Stimulated activated naive CD8-positive, alpha-beta T cell treated with anti-CD3 and anti-CD28 coated beads, Interleukin-15, Interleukin-2, amounts not matched to agents 100 ng/mL and 50 ng/mL, for 24 hours (primary cell): ENCODE measurements around the gene PPP1R14C.

Experiments used
- H3K27ac Mint-ChIP-seq: one replicate; pipeline ENCODE4 v1.8.0; 2021; ENCODE audit warnings: mild to moderate bottlenecking, mixed read lengths
- H3K27me3 Mint-ChIP-seq: one replicate; pipeline ENCODE4 v1.8.0; 2021; ENCODE audit warnings: mixed read lengths
- H3K36me3 Mint-ChIP-seq: one replicate; pipeline ENCODE4 v1.8.0; 2021; ENCODE audit warnings: low read depth, mixed read lengths
- H3K4me1 Mint-ChIP-seq: one replicate; pipeline ENCODE4 v1.8.0; 2021; ENCODE audit warnings: low read depth, mixed read lengths
- H3K4me3 Mint-ChIP-seq: one replicate; pipeline ENCODE4 v1.8.0; 2021; ENCODE audit warnings: mild to moderate bottlenecking, mixed read lengths
- H3K9me3 Mint-ChIP-seq: one replicate; pipeline ENCODE4 v1.8.0; 2021; ENCODE audit warnings: mixed read lengths

Gene PPP1R14C

DNA sequence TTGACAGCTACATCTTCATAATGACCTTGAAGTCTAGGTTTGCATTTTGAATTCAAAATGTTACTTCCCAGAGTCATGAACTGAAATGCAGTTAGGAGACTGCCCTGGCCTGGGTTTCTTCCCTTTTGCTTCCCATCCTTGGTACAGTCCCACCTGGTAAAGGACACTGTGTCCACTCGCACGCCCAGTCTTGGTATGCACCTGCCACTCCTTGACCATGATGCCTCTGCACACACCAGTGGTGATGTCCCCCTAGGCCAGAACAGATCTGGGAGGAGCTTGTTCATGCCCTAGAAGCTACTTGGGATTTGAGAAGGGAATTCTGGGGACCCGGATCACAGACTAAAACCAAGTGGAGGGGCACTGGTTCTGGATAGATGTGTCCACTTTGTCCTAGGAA, 3.6 kb downstream of the PPP1R14C start:
- Mint-ChIP-seq H3K4me3 (no peak overlapping the region), H3K27me3 (peaks cover 78% of the 10 kb centered on the region), H3K36me3 (no peaks in the 10 kb centered on the region), H3K4me1 (peaks cover 23% of the 10 kb centered on the region), H3K27ac (no peak overlapping the region), H3K9me3 (no peaks in the 10 kb centered on the region)

DNA sequence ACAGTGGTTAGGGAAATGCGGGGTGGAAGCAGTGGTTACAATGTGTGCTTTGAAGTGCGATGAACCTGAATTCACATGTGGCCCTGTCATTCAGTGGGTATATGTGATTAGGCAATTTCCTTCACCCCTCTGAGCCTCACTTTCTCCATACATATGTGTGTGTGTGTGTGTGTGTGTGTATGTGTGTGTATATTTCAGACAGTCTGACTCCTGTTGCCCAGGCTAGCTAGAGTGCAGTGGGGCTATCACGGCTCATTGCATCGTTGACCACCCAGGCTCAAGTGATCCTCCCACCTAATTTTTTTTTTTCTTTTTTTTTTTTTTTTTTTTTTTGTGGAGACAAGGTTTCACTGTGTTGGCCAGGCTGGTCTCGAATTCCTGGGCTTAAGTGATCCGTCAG, 6.3 kb downstream of the PPP1R14C start:
- no peaks in the 10 kb centered on the region for H3K36me3 Mint-ChIP-seq
- no peak overlapping the region for H3K27ac Mint-ChIP-seq
- H3K4me3 Mint-ChIP-seq = no peak overlapping the region
- H3K9me3 Mint-ChIP-seq = no peaks in the 10 kb centered on the region
- peaks cover 84% of the 10 kb centered on the region for H3K27me3 Mint-ChIP-seq
- H3K4me1 Mint-ChIP-seq = peaks cover 30% of the 10 kb centered on the region

DNA sequence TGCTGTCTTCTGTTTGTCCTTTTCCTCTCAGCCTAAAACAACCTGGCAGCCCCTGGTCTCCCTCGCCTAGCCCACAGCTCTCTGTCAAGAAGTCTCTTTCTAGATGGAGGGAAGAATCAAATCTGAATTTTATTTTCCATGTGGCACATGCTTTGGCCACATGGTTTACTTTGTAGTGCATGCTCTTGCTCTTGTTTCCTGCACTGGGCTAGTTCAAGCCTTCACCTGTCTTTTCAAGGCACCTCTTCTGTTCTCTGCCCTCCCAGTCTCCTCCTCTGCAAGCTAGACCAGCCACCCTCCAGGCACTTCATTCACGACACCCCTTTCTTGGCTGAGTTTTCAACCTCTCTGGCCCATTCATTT, 7.6 kb downstream of the PPP1R14C start:
- Mint-ChIP-seq H3K4me3 (no peak overlapping the region), H3K36me3 (no peaks in the 10 kb centered on the region), H3K27me3 (peaks cover 75% of the 10 kb centered on the region), H3K9me3 (no peaks in the 10 kb centered on the region), H3K4me1 (peaks cover 26% of the 10 kb centered on the region), H3K27ac (no peak overlapping the region)

DNA sequence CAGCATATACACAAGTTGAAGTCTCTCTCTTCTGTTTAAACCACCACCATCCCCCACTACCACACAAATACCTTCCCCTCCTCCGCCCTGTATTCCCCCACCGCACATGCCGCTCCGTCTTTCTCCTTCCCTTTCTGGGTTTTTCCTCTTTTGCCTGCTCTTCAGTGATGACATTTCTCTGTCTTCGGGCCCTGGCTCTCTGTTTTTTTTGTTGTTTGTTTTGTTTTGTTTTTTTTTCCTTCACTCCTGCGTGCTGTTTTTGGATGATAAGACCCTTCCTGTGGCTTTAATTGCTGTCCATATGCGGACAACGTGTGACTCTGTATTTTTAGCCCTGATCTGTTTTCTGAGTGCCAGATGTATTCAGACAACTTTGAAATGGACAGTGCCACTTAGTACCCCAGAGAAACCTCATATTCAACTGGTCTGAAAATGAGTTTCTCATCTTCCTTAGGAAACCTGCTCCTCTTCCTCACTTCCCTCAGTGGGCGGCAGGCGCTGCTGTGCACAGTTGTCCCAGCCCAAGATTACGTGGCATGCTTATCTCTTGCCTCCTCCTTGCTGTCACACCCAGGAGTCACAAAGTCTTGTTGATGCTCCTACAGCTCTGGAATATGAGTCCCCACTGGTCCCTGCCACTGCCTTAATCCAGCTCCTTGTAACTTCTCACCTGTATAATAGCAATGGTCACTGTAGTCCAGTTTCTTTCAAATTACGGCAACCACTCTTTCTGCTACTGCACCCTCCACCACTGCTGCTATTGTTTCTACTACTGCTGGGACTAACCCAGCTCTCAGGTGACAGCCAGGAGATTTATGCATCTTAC, 8.2 kb downstream of the PPP1R14C start:
- Mint-ChIP-seq H3K36me3 (no peaks in the 10 kb centered on the region), H3K27me3 (peaks cover 70% of the 10 kb centered on the region), H3K4me3 (no peak overlapping the region), H3K4me1 (peaks cover 20% of the 10 kb centered on the region), H3K9me3 (no peaks in the 10 kb centered on the region), H3K27ac (no peak overlapping the region)

DNA sequence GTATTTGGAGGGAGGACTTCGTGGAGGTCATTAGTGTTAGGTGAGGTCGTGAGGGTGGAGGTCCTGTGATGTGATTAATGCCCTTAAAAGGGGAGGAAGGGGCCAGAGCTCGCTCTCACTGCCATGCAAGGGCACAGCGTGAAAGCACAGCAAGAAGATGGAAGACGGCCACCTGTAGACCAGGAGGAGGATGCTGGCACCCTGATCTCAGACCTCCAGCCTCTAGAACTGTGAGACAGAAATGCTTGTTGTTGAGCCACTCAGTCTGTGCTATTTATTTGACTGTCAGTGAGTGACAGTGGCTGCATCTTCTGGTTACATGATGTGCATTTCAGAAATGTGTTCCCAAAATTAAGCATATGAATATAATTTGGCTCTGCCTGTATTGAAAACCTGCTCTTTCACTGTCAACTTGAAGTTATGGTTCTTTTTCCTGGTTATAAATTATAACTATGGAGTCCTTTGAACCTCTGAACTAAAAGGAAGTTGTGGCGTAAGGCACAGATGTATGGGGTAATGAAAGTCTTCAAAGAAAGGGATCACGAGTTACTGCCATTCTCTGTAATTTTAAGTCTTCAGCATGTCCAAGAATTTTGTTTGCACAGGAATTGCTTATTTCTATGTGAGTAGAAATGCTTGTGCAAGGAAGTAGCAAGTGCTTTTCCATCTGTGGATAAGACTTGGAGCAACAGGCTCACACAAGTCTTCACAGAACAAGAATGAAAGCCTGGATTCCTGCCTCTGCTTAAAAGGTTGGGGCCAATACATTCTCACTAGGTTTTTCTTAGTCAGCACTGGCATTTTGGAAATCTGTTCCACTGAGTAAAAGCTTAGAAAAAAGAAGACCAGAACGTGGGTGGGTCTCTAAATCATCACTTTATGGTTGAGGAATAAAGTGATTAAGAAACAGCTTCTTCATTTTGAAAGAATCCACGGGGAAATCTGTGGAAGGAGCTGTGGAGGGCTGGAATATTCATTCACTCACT, 10.3 kb downstream of the PPP1R14C start:
- no peaks in the 10 kb centered on the region for H3K9me3 Mint-ChIP-seq
- no peaks in the 10 kb centered on the region for H3K36me3 Mint-ChIP-seq
- H3K4me1 Mint-ChIP-seq = peaks cover 23% of the 10 kb centered on the region
- no peak overlapping the region for H3K27ac Mint-ChIP-seq
- peaks cover 62% of the 10 kb centered on the region for H3K27me3 Mint-ChIP-seq
- H3K4me3 Mint-ChIP-seq = no peak overlapping the region

DNA sequence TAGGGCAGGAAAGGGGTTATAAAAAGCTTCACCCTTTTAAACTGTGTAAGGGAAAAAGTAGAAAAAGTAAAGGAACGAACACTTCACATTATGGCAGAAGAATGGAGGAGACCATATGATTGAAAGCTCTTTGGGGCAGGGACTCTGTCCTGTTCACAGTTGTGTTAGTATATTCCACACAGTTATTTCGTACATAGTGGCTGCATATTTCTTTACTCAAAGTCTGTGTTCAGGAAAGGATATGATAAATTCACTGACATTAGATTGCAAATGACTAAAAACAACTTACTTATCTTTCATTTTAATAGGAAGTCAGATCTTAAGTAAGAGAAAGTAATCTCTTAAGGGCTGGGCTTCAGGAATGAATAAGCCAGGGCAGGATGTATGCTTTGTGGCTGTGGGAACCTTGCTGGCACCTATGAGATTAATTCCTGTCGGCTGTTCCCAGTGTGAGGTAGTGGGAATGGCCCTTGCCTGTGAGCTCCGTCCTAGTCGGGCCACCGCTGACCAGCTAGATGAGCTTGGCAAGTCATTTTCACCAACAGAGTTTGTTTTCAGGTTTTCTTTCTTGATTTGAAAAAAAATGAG, 11.2 kb downstream of the PPP1R14C start:
- Mint-ChIP-seq H3K27ac (no peak overlapping the region), H3K27me3 (peaks cover 61% of the 10 kb centered on the region), H3K4me1 (peaks cover 23% of the 10 kb centered on the region), H3K4me3 (no peak overlapping the region), H3K9me3 (no peaks in the 10 kb centered on the region), H3K36me3 (no peaks in the 10 kb centered on the region)

DNA sequence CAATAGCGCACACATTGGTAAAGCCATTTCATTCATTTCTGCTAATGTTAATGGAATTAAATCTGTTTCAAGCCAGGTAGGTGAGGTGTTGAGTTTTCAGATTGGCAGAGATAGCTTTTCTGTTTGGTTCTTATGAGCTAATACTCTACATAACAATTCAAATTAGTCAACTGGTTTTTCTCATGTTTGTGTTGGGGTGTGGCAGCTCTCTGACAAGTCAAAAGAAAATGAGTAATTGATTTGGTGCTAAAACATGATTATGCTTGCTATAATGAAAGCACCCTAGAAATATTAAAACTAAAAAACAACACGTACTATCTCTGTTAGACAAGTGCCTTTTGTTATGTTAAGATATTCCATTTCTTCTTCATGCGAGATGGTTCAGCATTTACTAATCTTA, 13.6 kb downstream of the PPP1R14C start:
- Mint-ChIP-seq H3K4me3 (no peak overlapping the region), H3K27ac (no peak overlapping the region), H3K27me3 (peaks cover 50% of the 10 kb centered on the region), H3K9me3 (no peaks in the 10 kb centered on the region), H3K36me3 (no peaks in the 10 kb centered on the region), H3K4me1 (peaks cover 23% of the 10 kb centered on the region)

DNA sequence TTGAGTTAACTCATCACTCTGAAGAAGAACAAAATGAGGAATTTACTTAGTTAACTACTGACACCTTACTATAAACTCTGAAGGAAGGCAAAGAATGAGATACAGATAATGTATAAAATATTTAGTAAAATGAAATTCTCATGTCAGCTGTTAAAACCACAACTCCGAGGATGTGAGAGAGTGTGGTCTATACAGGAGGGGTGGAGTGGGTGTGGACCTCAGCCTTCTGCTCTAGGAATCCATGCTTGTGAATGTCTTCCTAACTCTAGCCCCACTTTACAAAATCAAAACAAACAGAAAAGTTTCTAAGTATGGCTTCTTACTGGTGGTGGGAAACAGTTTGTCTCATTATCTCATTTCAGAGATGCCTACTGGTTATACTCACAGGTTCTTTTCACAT, 14.2 kb downstream of the PPP1R14C start:
- no peaks in the 10 kb centered on the region for H3K9me3 Mint-ChIP-seq
- H3K27ac Mint-ChIP-seq = no peak overlapping the region
- no peak overlapping the region for H3K4me3 Mint-ChIP-seq
- H3K27me3 Mint-ChIP-seq = peaks cover 49% of the 10 kb centered on the region
- no peaks in the 10 kb centered on the region for H3K36me3 Mint-ChIP-seq
- H3K4me1 Mint-ChIP-seq = peaks cover 23% of the 10 kb centered on the region

DNA sequence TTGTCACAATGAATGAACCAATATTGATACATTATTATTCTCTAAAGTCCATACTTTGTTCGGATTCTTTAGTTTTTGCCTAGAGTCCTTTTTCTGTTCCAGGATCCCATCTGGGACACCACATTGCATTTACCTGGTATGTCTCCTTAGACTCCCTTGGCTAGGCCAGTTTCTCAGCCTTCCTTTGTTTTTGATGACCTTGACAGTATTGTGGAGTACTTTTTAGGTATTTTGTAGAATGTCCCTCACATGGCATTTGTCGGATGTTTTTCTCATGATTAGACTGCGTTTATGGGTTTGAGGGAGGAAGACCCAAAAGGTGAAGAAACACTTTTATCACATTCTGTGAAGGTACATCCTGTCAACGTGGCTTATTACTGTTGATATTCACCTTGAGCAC, 16.9 kb downstream of the PPP1R14C start:
- H3K36me3 Mint-ChIP-seq = no peaks in the 10 kb centered on the region
- H3K4me1 Mint-ChIP-seq = peaks cover 3% of the 10 kb centered on the region

DNA sequence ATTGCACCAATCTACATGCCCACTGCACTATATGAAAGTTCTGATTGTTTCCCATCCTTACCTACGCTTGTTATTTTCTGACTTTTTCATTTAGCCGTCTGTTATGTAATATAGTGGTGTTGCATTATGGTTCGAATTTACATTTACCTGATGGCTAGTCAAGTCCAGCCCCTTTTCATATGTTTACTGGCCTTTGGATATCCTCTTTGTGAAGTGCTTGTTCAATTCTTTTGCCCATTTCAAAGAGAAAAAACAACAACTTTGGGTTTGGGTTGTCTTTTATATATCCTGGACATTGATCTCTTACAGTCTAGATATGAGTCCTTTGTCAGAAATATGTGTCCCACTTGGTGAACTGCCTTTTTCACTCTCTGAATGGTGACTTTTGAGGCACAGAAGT, 21.1 kb downstream of the PPP1R14C start:
- no peak overlapping the region for H3K27ac Mint-ChIP-seq
- peaks cover 23% of the 10 kb centered on the region for H3K27me3 Mint-ChIP-seq
- no peaks in the 10 kb centered on the region for H3K36me3 Mint-ChIP-seq
- peaks cover 3% of the 10 kb centered on the region for H3K4me1 Mint-ChIP-seq
- H3K9me3 Mint-ChIP-seq = no peaks in the 10 kb centered on the region
- H3K4me3 Mint-ChIP-seq = no peak overlapping the region

More for the DNA sequence above, 16.9 kb downstream of the PPP1R14C start:
- Mint-ChIP-seq H3K9me3 (no peaks in the 10 kb centered on the region), H3K27me3 (peaks cover 37% of the 10 kb centered on the region), H3K4me3 (no peak overlapping the region), H3K27ac (no peak overlapping the region)

DNA sequence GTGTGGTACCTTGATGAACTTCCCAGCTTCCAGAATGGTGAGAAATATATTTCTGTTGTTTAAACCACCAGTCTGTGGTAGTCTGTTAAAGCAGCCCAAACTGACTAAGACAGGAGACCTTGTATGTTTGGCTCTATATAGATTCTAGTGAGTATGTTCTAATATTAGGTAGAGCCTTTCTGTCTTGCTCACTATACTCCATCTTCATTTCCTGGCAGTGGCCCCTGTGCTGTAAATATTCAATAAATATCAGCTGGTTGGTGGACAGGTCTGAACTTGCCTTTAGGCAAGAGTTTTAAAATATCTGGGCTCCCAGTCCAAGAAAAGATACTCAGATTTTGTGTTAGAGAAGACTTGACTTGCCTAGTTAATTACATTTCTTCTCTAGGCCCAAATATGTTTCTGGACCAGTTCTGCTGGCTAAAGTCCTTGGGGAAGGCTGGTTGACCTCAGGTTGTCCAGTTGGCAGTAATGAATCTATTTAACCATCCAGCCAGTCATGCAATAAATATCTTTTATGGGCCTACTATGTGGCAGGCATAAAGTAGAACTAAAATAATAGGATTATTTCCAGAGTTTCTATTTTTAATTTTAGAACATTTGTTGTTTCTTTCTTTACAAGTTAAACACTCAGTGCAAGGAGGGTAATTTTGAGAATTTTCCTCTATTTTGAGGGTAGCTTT, 22.3 kb downstream of the PPP1R14C start:
- Mint-ChIP-seq H3K4me3 (no peak overlapping the region), H3K9me3 (no peaks in the 10 kb centered on the region), H3K27ac (no peak overlapping the region), H3K27me3 (peaks cover 20% of the 10 kb centered on the region), H3K4me1 (peaks cover 14% of the 10 kb centered on the region), H3K36me3 (no peaks in the 10 kb centered on the region)

DNA sequence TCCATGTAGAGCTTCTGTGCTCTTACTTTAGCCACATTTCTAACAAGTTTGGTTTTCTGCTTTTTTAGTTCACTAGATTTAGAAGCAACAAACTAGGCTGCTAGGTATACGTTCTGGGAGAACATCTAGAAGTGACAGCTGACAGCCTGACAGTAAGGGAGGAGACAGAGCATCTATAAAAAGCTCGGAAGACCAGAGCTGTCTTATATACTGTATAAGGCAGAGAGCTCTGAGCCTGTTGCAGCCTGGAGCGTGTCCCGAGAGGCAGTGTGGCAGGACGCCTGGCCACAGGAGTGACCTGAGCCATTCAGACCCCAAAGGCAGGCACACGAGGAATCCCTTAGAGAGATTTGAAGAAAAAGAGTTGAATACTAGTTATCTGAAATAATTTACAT, 24.6 kb downstream of the PPP1R14C start:
- no peak overlapping the region for H3K27ac Mint-ChIP-seq
- peaks cover 24% of the 10 kb centered on the region for H3K27me3 Mint-ChIP-seq
- H3K4me1 Mint-ChIP-seq = peaks cover 14% of the 10 kb centered on the region
- H3K9me3 Mint-ChIP-seq = no peaks in the 10 kb centered on the region
- no peaks in the 10 kb centered on the region for H3K36me3 Mint-ChIP-seq
- no peak overlapping the region for H3K4me3 Mint-ChIP-seq

DNA sequence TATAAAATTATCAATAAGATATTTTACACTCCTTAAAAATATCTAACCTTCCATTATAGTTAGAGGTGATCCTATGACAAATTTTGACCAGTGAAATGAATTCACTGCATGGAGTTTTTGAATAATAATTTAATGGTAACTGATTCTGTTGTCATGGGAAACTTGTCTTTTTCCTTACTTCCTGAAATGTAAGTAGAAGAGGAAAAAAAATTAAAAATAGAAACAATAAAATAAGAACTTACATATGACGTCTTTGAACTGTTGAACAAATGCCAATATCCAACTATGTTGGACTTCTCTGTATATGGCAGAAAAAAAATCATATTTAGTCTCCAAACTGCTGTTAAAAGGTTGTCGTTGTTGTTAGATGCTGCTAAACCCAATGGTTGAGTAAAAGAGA, 26.3 kb downstream of the PPP1R14C start:
- Mint-ChIP-seq H3K4me3 (no peak overlapping the region), H3K9me3 (no peaks in the 10 kb centered on the region), H3K4me1 (peaks cover 14% of the 10 kb centered on the region), H3K27me3 (peaks cover 20% of the 10 kb centered on the region), H3K27ac (peak overlapping the region; percentile 63), H3K36me3 (no peaks in the 10 kb centered on the region)

DNA sequence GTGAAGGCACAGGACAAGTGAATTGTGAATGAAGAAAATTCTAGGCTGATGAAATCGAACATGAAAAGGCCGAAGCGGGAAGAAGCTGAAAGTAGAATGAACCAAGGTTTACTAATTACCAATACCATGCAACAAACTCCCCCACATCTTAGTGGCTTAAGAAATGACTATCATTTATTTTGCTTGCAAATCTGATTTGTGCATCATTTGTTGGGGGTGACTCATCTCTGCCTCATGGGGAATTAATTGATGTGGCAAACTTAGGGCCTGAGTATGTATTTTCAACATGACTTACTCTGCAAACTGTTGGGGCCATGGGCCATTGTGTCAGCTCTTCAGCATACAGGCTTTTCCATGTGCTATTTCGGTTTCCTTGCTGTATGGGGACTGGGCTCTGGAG, 26.8 kb downstream of the PPP1R14C start:
- H3K4me3 Mint-ChIP-seq = no peak overlapping the region
- H3K36me3 Mint-ChIP-seq = no peaks in the 10 kb centered on the region
- peaks cover 20% of the 10 kb centered on the region for H3K27me3 Mint-ChIP-seq
- peak overlapping the region; percentile 63 for H3K27ac Mint-ChIP-seq
- no peaks in the 10 kb centered on the region for H3K9me3 Mint-ChIP-seq
- peaks cover 14% of the 10 kb centered on the region for H3K4me1 Mint-ChIP-seq
